Liver (tissue), 9 donors: Measurements from ENCODE around the gene CCNH. TPM values are rescaled to one million over a fixed set of nuclear protein-coding genes. Genes with fewer than 3 reads are reported as not detected.

Source experiments
- DNase-seq: peaks from one replicate; pipeline ENCODE4 v3.0.0-alpha.2; 2017; ENCODE audit warnings: low spot score
- H3K27ac ChIP-seq, 2 donors: one replicate each; pipeline ENCODE4 v1.7.0; 2013; ENCODE audit warnings: inconsistent platforms in 2 of 2, low read length in 2 of 2, control low read depth in 1 of 2, low read depth in 1 of 2, mild to moderate bottlenecking in 1 of 2
- H3K27me3 ChIP-seq, 4 donors: one replicate each; pipeline versions ENCODE4 v1.6.1 to v1.7.0; 2013; ENCODE audit warnings: low read length in 3 of 4, inconsistent platforms in 1 of 4, mild to moderate bottlenecking in 1 of 4, moderate library complexity in 1 of 4; ENCODE audit not compliant: control insufficient read depth in 4 of 4, insufficient read depth in 4 of 4
- H3K36me3 ChIP-seq, 4 donors: one replicate each; pipeline versions ENCODE4 v1.6.1 to v1.7.0; 2013; ENCODE audit warnings: low read length in 3 of 4, mild to moderate bottlenecking in 3 of 4, low read depth in 1 of 4, moderate library complexity in 1 of 4; ENCODE audit not compliant: control insufficient read depth in 4 of 4, insufficient read depth in 3 of 4
- H3K4me1 ChIP-seq, 4 donors: one replicate each; pipeline versions ENCODE4 v1.6.1 to v1.7.0; 2013; ENCODE audit warnings: low read length in 3 of 4, mild to moderate bottlenecking in 3 of 4, moderate library complexity in 1 of 4; ENCODE audit not compliant: control insufficient read depth in 4 of 4, insufficient read depth in 4 of 4
- H3K4me3 ChIP-seq, 3 donors: one replicate each; pipeline versions ENCODE4 v1.6.1 to v1.7.0; 2013; ENCODE audit warnings: low read length in 3 of 3, control low read depth in 1 of 3, low read depth in 1 of 3, mild to moderate bottlenecking in 1 of 3
- H3K9ac ChIP-seq, 2 donors: one replicate each; pipeline ENCODE4 v1.7.0; 2013; ENCODE audit warnings: low read length in 2 of 2, mild to moderate bottlenecking in 2 of 2, moderate library complexity in 2 of 2, control low read depth in 1 of 2, low read depth in 1 of 2
- H3K9me3 ChIP-seq, 4 donors: one replicate each; pipeline versions ENCODE4 v1.6.1 to v1.7.0; 2013; ENCODE audit warnings: low read length in 3 of 4; ENCODE audit not compliant: control insufficient read depth in 4 of 4
- EGR1 ChIP-seq, 2 donors: IDR thresholded peaks; 2 replicates each; pipeline ENCODE4 v1.6.1; 2016 to 2018; ENCODE audit warnings: antibody characterized with exemption in 2 of 2, low read depth in 2 of 2
- FOXA1 ChIP-seq: IDR thresholded peaks from 2 replicates; pipeline ENCODE4 v1.6.1; 2016; ENCODE audit warnings: antibody characterized with exemption
- FOXA2 ChIP-seq: IDR thresholded peaks from 2 replicates; pipeline ENCODE4 v1.6.1; 2016; ENCODE audit warnings: antibody characterized with exemption
- GABPA ChIP-seq, 2 donors: IDR thresholded peaks in 1 of 2; conservative IDR thresholded peaks in 1 of 2; 2 replicates each; pipeline ENCODE4 v1.6.1; 2016; ENCODE audit warnings: antibody characterized with exemption in 2 of 2, mild to moderate bottlenecking in 1 of 2, moderate library complexity in 1 of 2
- HNF4A ChIP-seq, 2 donors: conservative IDR thresholded peaks; 2 replicates each; pipeline ENCODE4 v1.6.1; 2016; ENCODE audit warnings: antibody characterized with exemption in 2 of 2, mild to moderate bottlenecking in 2 of 2
- HNF4G ChIP-seq: IDR thresholded peaks from 2 replicates; pipeline ENCODE4 v1.6.1; 2016; ENCODE audit warnings: antibody characterized with exemption
- JUND ChIP-seq, 2 donors: IDR thresholded peaks; 2 replicates each; pipeline ENCODE4 v1.6.1; 2016; ENCODE audit warnings: antibody characterized with exemption in 2 of 2
- NR2F2 ChIP-seq: IDR thresholded peaks from 2 replicates; pipeline ENCODE4 v1.6.1; 2016; ENCODE audit warnings: antibody characterized with exemption
- RAD21 ChIP-seq, 2 donors: IDR thresholded peaks; 2 replicates each; pipeline ENCODE4 v1.6.1; 2016; ENCODE audit warnings: antibody characterized with exemption in 2 of 2, mild to moderate bottlenecking in 2 of 2
- RXRA ChIP-seq, 2 donors: IDR thresholded peaks; 2 replicates each; pipeline ENCODE4 v1.6.1; 2017 to 2018; ENCODE audit warnings: antibody characterized with exemption in 2 of 2, mild to moderate bottlenecking in 1 of 2
- SP1 ChIP-seq: IDR thresholded peaks from 2 replicates; pipeline ENCODE4 v1.6.1; 2018; ENCODE audit warnings: antibody characterized with exemption, mild to moderate bottlenecking
- TAF1 ChIP-seq: conservative IDR thresholded peaks from 2 replicates; pipeline ENCODE4 v1.6.1; 2016; ENCODE audit warnings: antibody characterized with exemption, mild to moderate bottlenecking
- YY1 ChIP-seq: IDR thresholded peaks from 2 replicates; pipeline ENCODE4 v1.6.1; 2016; ENCODE audit warnings: antibody characterized with exemption, mild to moderate bottlenecking
- WGBS: extraction: QIAGEN DNeasy Blood & Tissue Kit; methylation state at CpG from one replicate; pipeline ENCODE4 v1.1.7; 2013; 5-methylcytosine and 5-hydroxymethylcytosine counted together
- polyA plus RNA-seq, 2 donors: library from polyadenylated mRNA; stranded (reverse) in 1 of 2; unstranded in 1 of 2; fragments of 200-250 nt in 1 of 2; fragments of >200 nt in 1 of 2; fragmentation: Nextera tagmentation in 1 of 2; extraction: Ambion mirVana in 1 of 2; gene quantifications; one replicate each; pipeline versions ENCODE4 v1.2.1 to v1.2.3, GENCODE V29; 2013 to 2015
- total RNA-seq, 2 donors: library from RNA; depleted of rRNA; stranded (reverse); fragments of >200 nt; gene quantifications; one replicate each; pipeline ENCODE4 v1.2.3, GENCODE V29; 2014
- TF ChIP-seq, protein P1 (sequence below): IDR thresholded peaks from 2 replicates; pipeline ENCODE4 v1.6.1; 2016; ENCODE audit warnings: antibody characterized with exemption
- TF ChIP-seq, protein P2 (sequence below): IDR thresholded peaks from 2 replicates; pipeline ENCODE4 v1.6.1; 2016; ENCODE audit warnings: antibody characterized with exemption
- TF ChIP-seq, protein P3 (sequence below): IDR thresholded peaks from 2 replicates; pipeline ENCODE4 v1.6.1; 2016; ENCODE audit warnings: antibody characterized with exemption
- TF ChIP-seq, protein P4 (sequence below): fragments of 150-350 bp; IDR thresholded peaks from 2 replicates; pipeline ENCODE4 v1.5.1; 2017; ENCODE audit warnings: improper control_type of control experiment, low read depth, low read length; ENCODE audit not compliant: missing input control
- TF ChIP-seq, protein P5 (sequence below): IDR thresholded peaks from 2 replicates; pipeline ENCODE4 v1.6.1; 2016; ENCODE audit warnings: antibody characterized with exemption, mild to moderate bottlenecking
- donor health status: healthy.
- donor health status: healthy.
- donor health status: healthy.
- donor health status: healthy.
- donor health status: healthy.

The CCNH gene
- total RNA-seq = 10 to 100 TPM; 36.7 to 56.6 TPM
- polyA plus RNA-seq = 10 to 100 TPM; 21.9 to 29.8 TPM

DNA sequence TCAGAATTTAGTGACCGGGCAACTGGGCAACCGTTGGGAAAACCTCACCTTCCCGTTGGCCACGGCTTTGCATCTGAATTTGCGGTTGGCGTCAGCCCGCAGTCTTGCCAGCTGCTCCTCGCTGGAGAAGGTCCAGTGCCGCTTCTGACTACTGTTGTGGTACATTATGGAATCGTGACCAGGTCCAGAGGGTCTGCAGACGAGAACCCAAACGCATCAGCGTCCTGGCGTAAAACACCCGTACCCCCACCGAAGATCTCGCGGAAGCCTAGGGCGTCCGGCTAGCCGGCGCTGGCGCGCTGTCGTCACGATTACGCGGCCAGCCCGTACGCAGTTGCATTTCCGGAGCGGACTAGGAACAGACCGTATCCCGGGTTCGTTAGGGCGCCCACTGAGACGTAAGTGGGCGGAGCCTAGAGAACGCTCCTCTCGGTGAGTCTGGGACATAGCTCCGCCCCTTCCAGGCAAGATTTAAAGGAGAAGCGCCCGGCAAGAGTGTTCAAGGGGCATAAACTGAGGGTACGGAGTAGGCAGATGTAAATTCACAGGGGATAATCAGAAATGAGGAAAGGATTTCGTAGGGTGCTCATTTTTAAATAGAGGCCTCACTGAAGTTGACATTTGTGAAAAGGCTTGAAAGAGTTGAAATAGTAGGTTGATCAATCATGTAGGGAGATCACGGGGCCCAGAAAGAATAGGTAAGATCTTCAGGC, at the start of gene CCNH:
TSS of gene CCNH (minus strand) at position 301 of the 713 bp plus-strand sequence. CDS start at position 165, 136 bp downstream.
- Histone ChIP-seq H3K27me3 (no peaks in the 10 kb centered on the region), H3K4me1 (peaks cover 0 to 17% (median 8%) of the 10 kb centered on the region in 4 donors), H3K36me3 (peaks cover 2 to 20% (median 17%) of the 10 kb centered on the region in 4 donors), H3K4me3 (peak within 1 kb of the TSS; percentile 67 to 99 (median 69)), H3K27ac (peak within 1 kb of the TSS; percentile 97 to 98), H3K9ac (peak within 1 kb of the TSS; percentile 91 to 94), H3K9me3 (no peaks in the 10 kb centered on the region)
- whole genome bisulfite sequencing = under 1% methylated on average over 46 of the region's 46 CpGs
- TF ChIP-seq FOXA1 (no peak), FOXA2 (no peak), HNF4A (conservative IDR thresholded peaks at IDR 0.05) (peak; percentile 92 to 94), SP1 (peak; percentile 88), TAF1 (peak; percentile 77), HNF4G (peak; percentile 71), YY1 (peak; percentile 79), JUND (IDR thresholded peaks at IDR 0.05) (peak; percentile 63 to 80), GABPA (IDR thresholded peaks at IDR 0.05 in 1 of 2, conservative IDR thresholded peaks at IDR 0.05 in 1 of 2) (peak; percentile 68 to 92), RAD21 (IDR thresholded peaks at IDR 0.05) (peak in 1 of 2 donors; percentile 36), NR2F2 (peak; percentile 25), RXRA (IDR thresholded peaks at IDR 0.05) (peak; percentile 57 to 71), EGR1 (IDR thresholded peaks at IDR 0.05; ENCODE audit: low read depth in 2 of 2) (peak; percentile 21 to 61)
- TF ChIP-seq, protein P1, sequence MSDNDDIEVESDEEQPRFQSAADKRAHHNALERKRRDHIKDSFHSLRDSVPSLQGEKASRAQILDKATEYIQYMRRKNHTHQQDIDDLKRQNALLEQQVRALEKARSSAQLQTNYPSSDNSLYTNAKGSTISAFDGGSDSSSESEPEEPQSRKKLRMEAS = peak; percentile 90
- TF ChIP-seq, protein P2, sequence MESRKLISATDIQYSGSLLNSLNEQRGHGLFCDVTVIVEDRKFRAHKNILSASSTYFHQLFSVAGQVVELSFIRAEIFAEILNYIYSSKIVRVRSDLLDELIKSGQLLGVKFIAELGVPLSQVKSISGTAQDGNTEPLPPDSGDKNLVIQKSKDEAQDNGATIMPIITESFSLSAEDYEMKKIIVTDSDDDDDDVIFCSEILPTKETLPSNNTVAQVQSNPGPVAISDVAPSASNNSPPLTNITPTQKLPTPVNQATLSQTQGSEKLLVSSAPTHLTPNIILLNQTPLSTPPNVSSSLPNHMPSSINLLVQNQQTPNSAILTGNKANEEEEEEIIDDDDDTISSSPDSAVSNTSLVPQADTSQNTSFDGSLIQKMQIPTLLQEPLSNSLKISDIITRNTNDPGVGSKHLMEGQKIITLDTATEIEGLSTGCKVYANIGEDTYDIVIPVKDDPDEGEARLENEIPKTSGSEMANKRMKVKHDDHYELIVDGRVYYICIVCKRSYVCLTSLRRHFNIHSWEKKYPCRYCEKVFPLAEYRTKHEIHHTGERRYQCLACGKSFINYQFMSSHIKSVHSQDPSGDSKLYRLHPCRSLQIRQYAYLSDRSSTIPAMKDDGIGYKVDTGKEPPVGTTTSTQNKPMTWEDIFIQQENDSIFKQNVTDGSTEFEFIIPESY = peak; percentile 98
- TF ChIP-seq, protein P3, sequence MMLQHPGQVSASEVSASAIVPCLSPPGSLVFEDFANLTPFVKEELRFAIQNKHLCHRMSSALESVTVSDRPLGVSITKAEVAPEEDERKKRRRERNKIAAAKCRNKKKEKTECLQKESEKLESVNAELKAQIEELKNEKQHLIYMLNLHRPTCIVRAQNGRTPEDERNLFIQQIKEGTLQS = peak; percentile 60
- TF ChIP-seq, protein P4, sequence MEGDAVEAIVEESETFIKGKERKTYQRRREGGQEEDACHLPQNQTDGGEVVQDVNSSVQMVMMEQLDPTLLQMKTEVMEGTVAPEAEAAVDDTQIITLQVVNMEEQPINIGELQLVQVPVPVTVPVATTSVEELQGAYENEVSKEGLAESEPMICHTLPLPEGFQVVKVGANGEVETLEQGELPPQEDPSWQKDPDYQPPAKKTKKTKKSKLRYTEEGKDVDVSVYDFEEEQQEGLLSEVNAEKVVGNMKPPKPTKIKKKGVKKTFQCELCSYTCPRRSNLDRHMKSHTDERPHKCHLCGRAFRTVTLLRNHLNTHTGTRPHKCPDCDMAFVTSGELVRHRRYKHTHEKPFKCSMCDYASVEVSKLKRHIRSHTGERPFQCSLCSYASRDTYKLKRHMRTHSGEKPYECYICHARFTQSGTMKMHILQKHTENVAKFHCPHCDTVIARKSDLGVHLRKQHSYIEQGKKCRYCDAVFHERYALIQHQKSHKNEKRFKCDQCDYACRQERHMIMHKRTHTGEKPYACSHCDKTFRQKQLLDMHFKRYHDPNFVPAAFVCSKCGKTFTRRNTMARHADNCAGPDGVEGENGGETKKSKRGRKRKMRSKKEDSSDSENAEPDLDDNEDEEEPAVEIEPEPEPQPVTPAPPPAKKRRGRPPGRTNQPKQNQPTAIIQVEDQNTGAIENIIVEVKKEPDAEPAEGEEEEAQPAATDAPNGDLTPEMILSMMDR = no peak
- TF ChIP-seq, protein P5, sequence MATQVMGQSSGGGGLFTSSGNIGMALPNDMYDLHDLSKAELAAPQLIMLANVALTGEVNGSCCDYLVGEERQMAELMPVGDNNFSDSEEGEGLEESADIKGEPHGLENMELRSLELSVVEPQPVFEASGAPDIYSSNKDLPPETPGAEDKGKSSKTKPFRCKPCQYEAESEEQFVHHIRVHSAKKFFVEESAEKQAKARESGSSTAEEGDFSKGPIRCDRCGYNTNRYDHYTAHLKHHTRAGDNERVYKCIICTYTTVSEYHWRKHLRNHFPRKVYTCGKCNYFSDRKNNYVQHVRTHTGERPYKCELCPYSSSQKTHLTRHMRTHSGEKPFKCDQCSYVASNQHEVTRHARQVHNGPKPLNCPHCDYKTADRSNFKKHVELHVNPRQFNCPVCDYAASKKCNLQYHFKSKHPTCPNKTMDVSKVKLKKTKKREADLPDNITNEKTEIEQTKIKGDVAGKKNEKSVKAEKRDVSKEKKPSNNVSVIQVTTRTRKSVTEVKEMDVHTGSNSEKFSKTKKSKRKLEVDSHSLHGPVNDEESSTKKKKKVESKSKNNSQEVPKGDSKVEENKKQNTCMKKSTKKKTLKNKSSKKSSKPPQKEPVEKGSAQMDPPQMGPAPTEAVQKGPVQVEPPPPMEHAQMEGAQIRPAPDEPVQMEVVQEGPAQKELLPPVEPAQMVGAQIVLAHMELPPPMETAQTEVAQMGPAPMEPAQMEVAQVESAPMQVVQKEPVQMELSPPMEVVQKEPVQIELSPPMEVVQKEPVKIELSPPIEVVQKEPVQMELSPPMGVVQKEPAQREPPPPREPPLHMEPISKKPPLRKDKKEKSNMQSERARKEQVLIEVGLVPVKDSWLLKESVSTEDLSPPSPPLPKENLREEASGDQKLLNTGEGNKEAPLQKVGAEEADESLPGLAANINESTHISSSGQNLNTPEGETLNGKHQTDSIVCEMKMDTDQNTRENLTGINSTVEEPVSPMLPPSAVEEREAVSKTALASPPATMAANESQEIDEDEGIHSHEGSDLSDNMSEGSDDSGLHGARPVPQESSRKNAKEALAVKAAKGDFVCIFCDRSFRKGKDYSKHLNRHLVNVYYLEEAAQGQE = no peak
- peak; percentile 93 for DNase-seq
